HG03196 (cell line): ENCODE data around the gene TENT5C.

Experiments used
- ATAC-seq: cut with Tn5 transposase; IDR thresholded peaks from one replicate; pipeline ENCODE4 v1.9.1; 2021; ENCODE audit not compliant: unreplicated experiment

The TENT5C gene

DNA sequence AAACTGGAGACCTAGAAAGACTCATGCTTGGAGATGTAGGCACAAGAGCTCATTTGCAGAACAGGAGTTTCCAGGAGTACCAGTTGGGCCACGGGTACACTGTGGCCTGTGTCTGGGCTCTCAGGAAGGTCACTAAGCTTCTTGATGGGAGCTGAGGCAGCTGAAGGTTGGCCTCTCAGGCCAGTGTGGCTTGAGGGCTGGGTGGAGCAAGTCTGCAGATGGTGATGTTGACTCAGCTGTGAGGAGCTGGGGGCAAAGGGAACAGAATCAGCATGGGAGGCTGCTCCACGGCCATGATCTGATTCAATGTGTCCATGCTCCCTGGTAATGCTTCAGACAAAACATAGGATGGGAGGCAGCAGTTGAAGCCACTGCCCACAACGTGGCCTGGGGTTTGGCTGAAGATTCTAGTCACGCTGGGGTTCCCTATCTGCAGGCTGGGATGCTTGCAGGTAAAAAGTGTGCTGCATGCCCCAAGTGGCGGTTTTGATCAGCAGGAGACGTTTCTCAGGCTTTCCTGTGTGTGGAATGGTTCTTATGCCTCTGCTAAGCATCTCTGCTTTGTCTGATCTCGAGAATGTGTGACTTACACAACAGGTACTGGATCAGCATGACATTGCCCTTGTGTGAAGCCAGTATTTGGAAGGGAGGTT, 15.4 kb upstream of the TENT5C start:
- no peak for ATAC-seq

DNA sequence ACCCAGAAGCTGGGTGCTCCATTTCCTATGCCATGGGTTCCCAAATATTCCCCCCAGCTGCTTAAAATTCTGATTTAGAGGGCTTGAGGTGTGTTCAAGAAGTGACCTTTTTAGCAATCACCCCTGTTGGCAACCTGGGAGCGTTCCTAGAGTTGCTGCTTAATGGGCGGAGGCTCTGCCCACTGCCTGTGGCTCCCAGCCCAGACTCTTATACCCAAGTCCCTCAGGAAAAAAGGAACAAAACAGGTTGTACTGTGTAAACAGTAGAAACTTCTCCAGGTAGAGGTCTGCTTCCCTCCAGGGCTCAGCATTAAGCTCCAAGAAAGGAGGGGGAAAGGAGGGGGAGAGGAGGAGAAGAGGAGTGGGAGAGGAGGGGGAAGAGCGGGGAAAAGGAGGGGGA, 14.6 kb upstream of the TENT5C start:
- ATAC-seq: no peak

- ATAC-seq: no peak
Observed at GRCh38 chr1:117592155-117592554, 13.7 kb upstream of the TENT5C start.

DNA sequence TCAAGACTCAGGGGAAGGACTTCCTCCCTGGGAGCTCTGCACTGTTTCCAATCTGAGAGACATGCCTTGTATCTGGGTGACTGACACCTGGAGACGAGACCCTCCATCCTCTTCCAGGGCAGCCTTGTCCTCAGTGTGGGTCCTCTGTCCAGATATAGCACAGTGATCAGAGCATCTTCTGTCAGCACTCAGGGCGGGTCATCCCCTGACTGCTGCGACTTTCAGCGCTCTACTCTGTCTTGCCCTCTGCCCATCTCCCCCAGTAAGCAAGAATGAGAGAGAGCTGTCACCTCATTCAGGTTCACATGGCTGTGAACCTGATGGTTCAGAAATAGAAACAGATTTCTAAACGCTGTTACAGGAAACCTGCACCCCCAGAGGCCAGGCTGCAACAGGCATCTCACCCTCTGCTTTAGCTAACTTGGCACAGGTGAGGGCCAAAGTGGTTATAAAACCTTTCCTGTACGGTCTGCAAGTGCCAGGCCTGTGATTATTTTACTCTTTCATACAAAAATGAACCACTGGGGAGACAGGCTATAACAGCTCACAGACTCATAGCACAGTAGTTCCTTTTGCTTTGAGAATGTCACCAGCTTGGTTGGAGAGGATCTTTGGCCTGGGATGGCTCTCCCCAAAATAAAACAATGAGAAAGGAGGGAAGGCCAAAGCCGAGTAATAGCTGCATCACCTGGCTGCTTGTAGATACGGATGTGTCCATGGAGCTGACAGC, 11.4 kb upstream of the TENT5C start:
- ATAC-seq: no peak

GRCh38 chr1:117596023-117596720, 9.7 kb upstream of the TENT5C start:
- ATAC-seq: no peak

DNA sequence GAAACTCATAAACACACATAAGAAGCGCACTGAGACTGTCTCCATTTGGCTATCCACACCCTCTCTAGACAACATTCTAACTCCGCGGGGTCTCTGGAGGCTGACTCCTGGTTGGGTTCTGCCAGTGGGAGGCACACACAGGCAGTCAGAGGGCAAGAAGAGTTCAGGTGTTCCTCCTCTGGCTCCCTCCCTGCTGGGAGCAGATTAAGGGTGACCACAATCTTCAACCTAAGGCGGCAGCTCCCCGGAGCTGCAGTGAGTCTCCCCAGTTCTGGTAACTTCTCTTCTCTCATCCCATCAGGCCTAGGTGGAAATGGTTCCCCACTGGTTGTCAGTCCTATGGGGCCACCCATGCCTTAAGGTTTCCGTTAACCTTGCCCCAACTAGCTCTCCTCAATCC, 7.4 kb upstream of the TENT5C start:
- no peak for ATAC-seq

DNA sequence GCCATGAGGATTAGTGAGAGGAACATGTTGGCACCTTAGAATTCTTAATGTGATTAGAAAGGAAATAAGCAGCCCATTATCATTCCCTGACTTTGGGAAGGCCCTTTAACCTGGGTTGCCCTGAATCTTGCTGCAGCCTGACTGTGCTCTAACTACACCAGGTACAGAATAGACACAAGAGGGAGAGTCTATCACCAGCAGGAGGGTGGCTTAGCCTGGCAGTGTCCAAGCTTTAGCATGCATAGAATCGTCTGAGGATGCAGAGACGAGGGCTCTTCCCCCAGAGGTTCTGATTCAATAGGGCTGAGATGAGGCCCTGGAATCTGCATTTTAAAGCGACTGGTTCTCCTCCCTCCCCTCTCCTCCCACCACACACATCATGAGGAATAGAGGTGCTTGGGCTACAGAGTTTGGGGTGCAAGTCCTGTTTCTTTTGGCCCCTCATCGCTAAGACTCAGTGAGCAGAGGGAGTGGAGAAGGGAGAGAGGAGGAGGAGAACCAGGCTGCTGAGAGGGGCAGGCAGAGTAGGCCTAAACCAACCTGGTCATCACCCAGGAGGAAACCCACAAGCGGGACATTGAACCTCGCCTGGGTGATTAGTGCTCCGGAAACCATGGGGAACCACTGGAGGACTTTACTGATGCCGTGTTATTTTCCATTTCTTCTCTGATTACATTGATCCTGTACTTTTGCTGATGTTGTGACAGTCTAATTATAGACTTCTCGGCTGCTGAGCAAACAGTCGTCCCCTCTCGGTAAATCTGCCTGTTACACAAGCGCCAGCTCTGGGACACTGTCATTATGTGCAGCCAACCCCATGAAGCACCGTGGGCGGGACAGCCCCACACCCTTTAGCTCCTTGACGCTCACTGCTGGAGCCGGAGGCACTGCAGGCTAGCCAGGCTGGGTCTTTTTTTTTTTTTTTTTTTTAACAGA, 6.3 kb upstream of the TENT5C start:
- ATAC-seq: no peak

DNA sequence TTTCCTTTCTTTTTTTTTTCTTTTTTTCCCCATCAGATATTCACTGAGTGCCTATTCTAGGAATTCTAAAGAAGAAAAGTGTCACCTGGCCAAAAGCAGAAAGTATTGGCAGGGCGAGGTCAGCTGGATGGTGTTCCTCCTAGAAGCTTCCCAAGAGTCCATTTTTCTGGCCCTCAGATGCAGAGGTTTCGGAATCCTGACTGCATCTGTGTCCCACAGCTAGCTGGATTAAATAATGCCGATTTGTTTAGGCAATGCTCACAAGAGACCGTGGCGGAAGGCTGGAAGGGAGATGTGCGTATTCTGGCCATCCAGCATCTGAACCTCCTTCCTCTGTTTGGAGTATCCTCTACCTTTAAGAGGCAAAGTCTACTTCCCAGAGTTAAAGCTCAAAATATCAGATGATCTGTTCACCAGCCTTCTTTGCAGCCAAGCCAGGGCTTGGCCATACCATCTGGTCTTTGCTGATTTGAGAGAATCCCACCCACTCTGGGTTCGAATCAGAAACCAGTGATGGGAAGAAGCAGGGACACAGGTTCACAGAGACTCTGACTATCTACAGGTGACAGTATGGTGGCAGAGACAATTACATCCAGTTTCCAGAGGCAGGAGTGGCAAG, 5.4 kb upstream of the TENT5C start:
- ATAC-seq: no peak

DNA sequence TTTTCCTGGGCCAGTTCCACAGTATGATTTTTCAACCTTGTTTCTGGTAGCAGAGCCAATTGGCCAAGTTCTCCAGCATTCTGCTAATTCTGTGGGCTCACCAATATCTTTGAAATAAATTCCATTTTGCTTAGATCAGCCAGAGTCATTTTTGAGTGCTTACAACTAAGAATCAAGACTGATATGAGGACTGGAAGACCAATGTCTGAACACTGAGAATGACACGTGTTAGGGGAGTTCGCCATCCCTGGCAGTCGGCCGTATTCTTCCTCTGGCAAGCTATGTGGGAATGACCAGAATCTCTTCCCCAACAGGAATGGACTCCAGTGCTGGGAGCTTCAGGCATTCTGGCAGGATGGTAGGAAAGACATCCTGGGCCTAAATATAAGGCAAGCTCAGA, 4.9 kb upstream of the TENT5C start:
- no peak for ATAC-seq

DNA sequence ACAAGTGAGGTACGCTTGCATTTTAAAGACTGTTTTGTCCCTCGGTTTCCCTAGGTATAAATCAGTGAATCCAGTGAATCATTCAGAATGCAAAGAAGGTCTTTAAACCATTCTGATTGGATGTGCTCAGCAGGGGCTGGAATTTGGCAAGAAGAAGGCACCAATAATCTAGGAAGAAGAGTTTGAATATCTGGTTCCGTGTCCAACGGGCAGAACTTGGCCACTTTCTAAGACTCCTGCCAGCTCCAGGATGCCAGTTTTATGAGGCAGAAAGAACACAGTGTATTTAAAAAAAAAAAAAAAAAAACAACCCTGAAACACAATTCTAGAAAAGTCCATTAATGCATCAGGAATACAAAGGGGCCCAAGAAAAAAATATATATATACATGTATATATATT, 3.0 kb upstream of the TENT5C start:
- no peak for ATAC-seq

DNA sequence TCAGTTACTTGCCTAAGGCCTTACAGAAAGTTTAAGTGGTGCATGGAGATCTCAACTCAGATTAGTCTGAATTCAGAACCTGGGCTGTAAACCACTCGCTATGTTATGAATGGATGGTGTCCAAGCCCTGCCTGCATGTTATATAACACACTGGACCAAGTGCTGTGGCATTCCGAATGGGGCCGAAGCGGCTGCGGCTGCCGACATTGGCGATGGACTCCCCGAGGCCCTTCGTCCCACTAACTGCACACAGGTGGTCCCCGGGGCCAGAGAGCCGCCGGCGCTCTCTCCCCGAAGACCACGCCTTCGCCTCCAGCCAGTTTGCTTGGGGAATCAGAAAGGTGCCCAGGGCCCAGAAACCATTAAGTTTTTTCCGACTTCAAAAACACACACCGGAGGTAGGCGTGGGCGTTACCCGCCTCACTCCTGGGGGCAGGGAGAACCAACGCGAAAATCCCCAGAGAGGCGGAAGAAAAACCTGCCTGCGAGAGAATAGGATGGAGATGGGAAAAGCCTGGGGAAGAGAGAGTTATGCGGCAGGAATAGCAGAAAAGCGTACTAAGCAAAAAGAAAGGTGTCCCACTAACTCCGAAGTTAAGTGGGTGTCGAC, 579 bp upstream of the TENT5C start:
- peak; percentile 29 for ATAC-seq

GRCh38 chr1:117606649-117607430, 992 bp downstream of the TENT5C start:
- peak; percentile 22 for ATAC-seq

- no peak for ATAC-seq
Observed at GRCh38 chr1:117607471-117607870, 1.6 kb downstream of the TENT5C start.

DNA sequence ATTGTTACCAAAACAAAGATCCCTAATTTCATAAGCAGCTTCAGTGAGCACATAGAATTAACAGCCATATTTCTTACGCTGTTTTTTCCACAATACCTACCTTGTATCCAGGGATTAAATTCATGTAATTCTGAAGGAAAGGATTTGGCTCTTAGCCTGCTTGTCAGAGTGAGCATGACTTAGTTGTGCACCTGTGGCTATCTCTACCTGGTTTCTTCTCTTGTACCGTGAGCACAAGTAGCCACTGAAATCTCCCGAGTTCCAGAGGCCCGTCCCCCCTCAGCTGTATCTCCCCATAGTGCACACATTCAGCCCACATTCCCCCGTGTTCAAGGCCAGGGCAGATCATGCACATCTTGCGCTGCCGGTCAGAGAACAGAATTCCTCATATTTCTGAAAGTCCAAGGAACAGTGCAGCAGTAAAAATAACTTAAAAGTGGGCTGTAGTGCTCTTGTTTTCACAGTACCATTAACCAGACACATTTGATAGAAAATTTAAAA, 2.3 kb downstream of the TENT5C start:
- no peak for ATAC-seq

GRCh38 chr1:117608758-117609157, 2.9 kb downstream of the TENT5C start:
- ATAC-seq: no peak

GRCh38 chr1:117609471-117609911, 3.6 kb downstream of the TENT5C start:
- no peak for ATAC-seq

GRCh38 chr1:117610036-117610435, 4.2 kb downstream of the TENT5C start:
- ATAC-seq: no peak

DNA sequence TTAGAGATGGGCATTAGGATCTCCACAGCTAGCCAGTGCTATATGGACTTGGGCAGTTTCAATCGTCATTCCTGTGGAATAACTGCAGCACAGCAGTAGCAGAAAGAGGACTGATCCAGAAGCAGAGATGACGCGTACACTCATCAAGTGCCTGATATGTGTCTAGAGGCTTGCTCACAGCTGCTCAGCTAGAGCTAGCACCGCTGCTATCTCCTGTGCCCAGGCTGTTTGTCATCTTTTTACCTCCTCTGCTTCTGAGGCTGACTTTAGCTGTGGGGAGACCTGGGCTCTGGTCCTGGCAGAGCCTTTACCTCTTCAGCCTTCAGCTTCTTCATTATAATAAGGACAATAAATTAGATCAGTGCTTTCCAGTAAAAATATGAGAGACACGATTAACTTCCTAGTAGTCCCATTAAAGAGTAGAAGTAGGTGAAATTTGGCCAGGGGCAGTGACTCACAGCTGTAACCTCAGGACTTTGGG, 5.3 kb downstream of the TENT5C start:
- no peak for ATAC-seq

GRCh38 chr1:117611894-117612483, 6.1 kb downstream of the TENT5C start:
- no peak for ATAC-seq
